NB4 (cell line): Measurements from ENCODE around the gene TRIP10.
A peak's percentile ranks its signal among the peaks of the same experiment; 100 is the strongest.

Experiments used
- DNase-seq: peaks from one replicate; pipeline ENCODE4 v3.0.0; 2010; ENCODE audit warnings: low read depth
- H3K4me3 ChIP-seq: one replicate; pipeline ENCODE4 v1.5.1; 2011; ENCODE audit warnings: mild to moderate bottlenecking, low read depth, low read length, moderate library complexity
- CTCF ChIP-seq: IDR thresholded peaks from one replicate; pipeline ENCODE4 v1.5.1; 2012; ENCODE audit warnings: low read depth, low read length
- MAX ChIP-seq: IDR thresholded peaks from 2 replicates; pipeline ENCODE4 v1.6.1; 2011; ENCODE audit warnings: low read depth, low read length
- MYC ChIP-seq: IDR thresholded peaks from 2 replicates; pipeline ENCODE4 v1.6.1; 2011; ENCODE audit warnings: low read depth, low read length
- POLR2A ChIP-seq: IDR thresholded peaks from 2 replicates; pipeline ENCODE4 v1.6.1; 2011; ENCODE audit warnings: mild to moderate bottlenecking; ENCODE audit not compliant: insufficient read length; ENCODE audit errors: extremely low read depth

The TRIP10 gene

GRCh38 chr19:6777434-6777833 lies 38.0 kb downstream of the TRIP10 start:
- no peak overlapping the region for H3K4me3 ChIP-seq
- TF ChIP-seq MYC, result no peak
- no peak for TF ChIP-seq POLR2A
- no peak for TF ChIP-seq MAX
- TF ChIP-seq CTCF, result no peak
- no peak for DNase-seq

- no peak overlapping the region for H3K4me3 ChIP-seq
- no peak for DNase-seq
- TF ChIP-seq MYC (no peak), POLR2A (no peak), MAX (no peak), CTCF (no peak)
These were observed 38.9 kb downstream of the TRIP10 start for GRCh38 chr19:6778386-6778785.

GRCh38 chr19:6779206-6779605 lies 39.7 kb downstream of the TRIP10 start:
- no peak overlapping the region for H3K4me3 ChIP-seq
- no peak for DNase-seq
- TF ChIP-seq MAX (no peak), CTCF (no peak), POLR2A (no peak), MYC (no peak)

GRCh38 chr19:6787393-6787792 lies 47.9 kb downstream of the TRIP10 start:
- no peak for TF ChIP-seq POLR2A
- TF ChIP-seq MAX, result no peak
- TF ChIP-seq MYC, result no peak
- TF ChIP-seq CTCF, result no peak
- no peak overlapping the region for H3K4me3 ChIP-seq
- DNase-seq, result no peak

GRCh38 chr19:6788896-6789295 lies 49.4 kb downstream of the TRIP10 start:
- H3K4me3 ChIP-seq, result no peak overlapping the region
- peak; percentile 11 for DNase-seq
- TF ChIP-seq MYC (no peak), MAX (no peak), CTCF (no peak), POLR2A (no peak)
